Esophagus mucosa (tissue), 1 donor: Measurements from ENCODE around the gene IL10. TPM values are rescaled to one million over a fixed set of nuclear protein-coding genes. Genes with fewer than 3 reads are reported as not detected.
"Not testable (repeated sequence)": the region's sequence is repeated elsewhere in the genome, so short reads cannot be mapped to it uniquely, and the experiment has no call there.

Source experiments
- ATAC-seq: fragments of 200-7000 bp; cut with Tn5 transposase; one replicate; pipeline ENCODE4 v1.9.1; 2020
- total RNA-seq: library from RNA; stranded (reverse); gene quantifications from one replicate; pipeline ENCODE4 v1.2.4, GENCODE V29; 2023
- donor health status: DM: yes; HTN: yes; CAD: no.

The IL10 gene
- total RNA-seq, 1 donor from 2014 or later: 0.84 TPM

GRCh38 chr1:206792939-206793607 is 20.8 kb upstream of the IL10 start:
- no peak for ATAC-seq

GRCh38 chr1:206790502-206791250 is 18.4 kb upstream of the IL10 start:
- ATAC-seq: no peak

DNA sequence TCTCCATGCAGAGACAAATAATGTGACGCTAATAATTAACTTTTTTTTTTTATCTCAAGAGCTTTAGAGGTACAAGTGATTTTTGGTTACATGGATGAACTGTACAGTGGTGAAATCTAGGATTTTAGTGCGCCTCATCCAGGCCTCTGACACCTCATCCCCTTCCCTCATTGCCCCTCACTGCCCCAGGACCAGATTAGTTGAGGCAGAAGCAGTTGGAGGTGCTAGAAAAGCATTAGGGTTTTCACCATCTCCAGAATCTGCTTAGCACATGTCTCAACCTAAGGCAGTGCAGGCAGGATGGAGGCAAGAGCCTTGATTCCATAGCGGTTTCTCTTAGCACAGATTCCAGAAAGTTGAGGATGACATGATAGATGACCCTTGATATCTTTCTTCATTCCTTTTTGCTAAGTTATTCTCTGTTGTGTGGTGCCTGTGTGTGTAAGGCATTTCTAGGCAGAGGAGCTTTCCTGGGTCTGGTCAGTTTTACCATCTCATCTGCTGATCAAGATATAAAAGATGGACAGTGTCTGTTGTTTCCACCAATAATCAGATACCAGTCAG is 16.3 kb upstream of the IL10 start:
- ATAC-seq: no peak

DNA sequence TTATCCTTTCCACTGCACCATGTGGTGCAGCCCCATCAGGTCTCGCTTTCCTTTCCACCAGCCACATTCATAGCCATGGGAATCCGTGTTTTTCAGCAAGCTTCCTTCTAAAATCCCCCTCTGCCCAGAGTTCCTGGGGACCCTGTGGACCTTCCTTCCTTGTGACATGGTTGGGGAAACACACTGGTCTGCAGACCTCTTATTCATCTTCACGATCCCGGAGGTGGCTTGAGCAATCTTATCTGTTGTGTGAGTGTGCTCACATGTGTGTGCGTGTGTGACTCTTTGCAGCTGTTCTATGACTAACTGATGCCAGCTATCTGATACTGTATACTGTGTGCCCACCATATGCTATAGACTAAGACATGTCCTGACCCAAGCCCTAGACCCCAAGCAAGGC is 15.6 kb upstream of the IL10 start:
- ATAC-seq: no peak

GRCh38 chr1:206786212-206786886 is 14.1 kb upstream of the IL10 start:
- ATAC-seq: no peak

DNA sequence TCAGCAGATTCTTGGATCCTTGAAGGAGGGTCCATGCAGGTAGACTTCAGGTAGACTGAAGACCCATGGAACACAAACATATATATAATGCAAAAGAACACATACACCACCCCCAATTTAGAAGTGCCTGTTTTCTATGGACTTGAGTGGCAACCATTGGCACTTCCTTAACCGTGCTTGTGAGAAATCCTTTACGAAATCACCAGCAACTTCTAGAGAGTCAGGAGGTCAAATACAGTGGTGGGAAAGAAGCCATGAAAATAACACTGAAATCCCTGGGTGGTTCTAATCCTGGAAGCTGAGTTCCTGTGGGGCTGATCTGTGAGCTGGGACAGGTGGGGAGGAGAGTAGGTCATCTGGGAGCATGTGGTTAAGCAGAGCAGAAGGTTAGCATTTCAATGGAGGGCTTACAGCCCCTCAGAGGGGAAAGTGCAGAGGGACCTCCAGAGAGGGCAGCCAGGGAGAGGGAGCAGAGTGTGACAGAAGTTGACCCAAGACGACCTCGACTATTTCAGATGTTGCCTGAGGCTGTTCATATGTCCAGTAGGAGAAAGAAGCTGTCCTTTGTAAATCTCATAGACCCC is 13.0 kb upstream of the IL10 start:
- ATAC-seq: no peak

DNA sequence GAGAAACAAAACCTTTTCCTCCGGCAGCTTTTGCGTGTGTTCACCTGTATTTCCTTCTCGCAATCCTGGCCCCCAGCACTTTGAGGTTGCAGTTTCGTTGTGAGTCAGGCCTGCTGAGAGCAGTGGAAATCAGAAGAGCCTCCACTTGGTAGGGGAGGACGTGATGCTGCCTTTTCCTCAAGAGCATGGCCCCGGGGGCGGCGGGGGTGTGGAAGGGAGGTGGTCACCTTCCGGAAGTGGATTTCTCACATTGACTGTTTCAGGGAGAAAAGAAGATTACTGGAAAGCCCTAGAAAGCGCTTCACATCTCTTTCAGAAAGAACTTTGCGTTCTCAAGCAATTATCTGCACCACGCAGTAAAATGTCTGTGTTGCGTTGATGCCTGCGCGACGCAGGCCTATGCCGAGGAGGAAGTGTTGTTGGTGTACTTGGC is 12.2 kb upstream of the IL10 start:
- ATAC-seq: peak; percentile 73

DNA sequence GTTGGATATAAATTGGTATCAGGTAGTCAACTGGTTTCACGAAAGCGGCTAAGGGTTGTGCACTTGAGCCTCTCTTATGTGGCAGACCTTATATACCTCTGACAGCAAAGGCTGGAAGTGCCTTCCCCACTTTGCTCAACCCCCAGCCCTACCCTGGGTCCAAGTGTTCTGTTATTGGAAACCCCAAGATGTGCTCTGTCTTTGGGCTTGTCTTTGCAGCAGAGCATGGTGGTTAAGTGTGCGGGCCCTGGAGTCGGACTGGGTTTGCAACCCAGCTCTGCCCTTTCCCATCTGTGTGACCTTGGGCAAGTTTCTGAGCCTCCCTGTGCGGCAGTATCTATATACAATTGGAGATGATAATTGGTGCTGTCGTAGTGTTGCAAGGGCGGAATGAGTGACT is 11.2 kb upstream of the IL10 start:
- no peak for ATAC-seq

- ATAC-seq: no peak
Observed at GRCh38 chr1:206782448-206782847, 10.2 kb upstream of the IL10 start.

DNA sequence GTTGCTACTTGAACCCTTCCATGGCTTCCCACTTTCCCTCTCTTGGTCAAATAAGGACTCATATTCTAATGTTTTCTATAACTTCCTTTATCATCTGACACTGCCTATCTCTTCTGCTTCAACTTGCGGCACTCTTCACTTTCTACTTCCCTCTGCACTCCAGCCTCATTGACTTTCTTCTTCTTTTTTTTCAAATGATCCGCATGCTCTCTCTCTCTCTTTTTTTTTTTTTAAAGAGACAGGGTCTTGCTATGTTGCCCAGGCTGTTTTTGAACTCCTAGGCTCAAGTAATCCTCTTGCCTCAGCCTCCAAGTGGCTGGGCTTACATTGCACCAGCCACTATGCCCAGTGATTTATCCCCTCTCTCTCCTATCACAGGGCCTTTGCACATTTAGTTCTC is 7.3 kb upstream of the IL10 start:
- ATAC-seq: no peak

DNA sequence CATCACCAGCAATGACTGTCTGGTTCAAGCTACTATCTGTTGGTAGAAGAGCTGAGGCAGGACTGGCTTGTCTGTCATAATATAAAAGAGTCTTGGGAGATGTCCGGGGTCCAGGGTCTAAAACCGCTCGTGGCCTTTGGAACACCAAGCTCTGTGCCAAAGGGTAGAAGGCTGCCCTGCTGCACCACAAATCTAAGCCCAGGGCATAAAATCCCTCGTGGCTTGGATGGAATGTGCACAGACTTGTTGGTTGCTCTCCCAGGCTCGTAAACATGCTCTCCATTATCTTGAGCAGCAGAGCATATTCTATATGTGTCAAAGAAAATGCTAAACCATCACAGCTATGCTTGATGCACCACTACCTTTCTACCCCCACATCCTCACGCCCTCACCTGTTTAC is 6.6 kb upstream of the IL10 start:
- not testable (repeated sequence) for ATAC-seq

GRCh38 chr1:206778031-206778430 is 5.7 kb upstream of the IL10 start:
- ATAC-seq: no peak

- peak; percentile 54 for ATAC-seq
Observed at GRCh38 chr1:206776229-206776628, 3.9 kb upstream of the IL10 start.

DNA sequence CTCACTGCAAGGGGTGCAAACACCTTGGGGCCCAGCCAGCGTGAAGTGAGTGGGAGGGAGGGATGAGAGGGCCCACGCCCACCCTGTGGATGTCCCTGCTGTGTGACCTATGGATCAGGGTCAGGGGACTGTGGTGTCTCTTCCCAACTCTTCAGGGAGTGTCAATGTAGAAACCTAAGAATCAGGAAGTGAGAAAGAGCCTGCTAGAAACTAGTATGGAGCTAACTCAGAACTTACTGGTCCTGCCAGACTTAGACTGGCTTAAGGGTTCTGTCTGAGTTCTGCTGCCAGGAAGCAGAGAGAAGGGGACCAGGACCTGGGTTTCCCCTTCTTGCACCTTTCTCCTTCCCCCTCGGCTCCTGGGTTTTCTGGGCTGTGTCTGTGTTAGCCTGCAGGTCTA is 1.8 kb upstream of the IL10 start:
- peak; percentile 53 for ATAC-seq

DNA sequence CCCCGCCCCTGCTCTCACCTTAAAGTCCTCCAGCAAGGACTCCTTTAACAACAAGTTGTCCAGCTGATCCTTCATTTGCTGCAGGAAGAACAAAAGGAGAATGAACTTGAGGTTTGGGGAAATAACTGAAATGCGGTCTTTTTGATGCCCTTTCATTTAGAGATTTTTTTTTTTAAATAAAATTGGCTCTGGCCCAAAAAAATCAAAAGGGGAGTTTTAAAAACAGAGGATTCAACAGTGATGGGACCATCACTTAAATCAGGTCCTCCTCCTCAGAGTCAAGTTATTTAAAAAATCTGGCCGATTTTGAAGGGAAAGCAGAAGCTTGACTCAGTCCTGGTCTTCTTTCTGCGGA is 979 bp downstream of the IL10 start:
- ATAC-seq: no peak

DNA sequence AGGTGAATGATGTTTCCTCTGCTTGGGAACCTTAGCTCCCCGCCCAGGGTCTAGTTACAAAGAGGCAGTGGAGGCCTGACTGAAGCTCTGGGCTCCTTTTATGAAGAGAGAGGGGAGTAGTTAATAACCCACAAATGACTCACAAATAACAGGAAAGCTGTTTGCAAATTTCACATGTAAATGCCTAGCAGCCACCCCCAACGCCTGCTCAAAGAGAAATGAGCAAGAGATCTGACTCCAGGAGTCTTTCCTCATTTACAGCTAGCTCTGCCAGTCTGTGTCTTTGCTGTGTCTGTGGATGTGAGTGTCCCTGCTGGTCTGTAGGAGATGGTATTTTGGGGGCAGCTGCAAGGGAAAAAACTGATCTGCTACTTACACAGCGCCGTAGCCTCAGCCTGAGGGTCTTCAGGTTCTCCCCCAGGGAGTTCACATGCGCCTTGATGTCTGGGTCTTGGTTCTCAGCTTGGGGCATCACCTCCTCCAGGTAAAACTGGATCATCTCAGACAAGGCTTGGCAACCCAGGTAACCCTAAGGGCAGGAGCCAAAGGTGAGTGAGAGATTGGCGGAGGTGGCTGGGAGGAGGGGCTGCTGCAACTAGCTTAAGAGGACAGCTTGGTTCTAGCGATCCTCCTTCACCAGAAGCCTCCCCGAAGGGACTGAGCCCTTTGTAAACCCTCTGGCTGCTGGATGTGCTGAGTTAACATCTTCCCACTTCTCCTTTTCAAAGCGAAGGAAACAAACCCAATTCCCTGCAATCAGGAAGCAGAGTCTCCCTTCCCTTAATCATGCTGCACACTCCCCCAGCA is 1.6 kb downstream of the IL10 start, which contains the start of gene IL19:
Gene IL19, plus strand, starts transcription at position 243 of the 807 bp plus-strand sequence. CDS start 65,890 bp downstream, outside the sequence.
- ATAC-seq: no peak

- no peak for ATAC-seq
Observed at GRCh38 chr1:206769304-206769731, 3.0 kb downstream of the IL10 start.

GRCh38 chr1:206768472-206769303 is 3.6 kb downstream of the IL10 start:
- no peak for ATAC-seq

DNA sequence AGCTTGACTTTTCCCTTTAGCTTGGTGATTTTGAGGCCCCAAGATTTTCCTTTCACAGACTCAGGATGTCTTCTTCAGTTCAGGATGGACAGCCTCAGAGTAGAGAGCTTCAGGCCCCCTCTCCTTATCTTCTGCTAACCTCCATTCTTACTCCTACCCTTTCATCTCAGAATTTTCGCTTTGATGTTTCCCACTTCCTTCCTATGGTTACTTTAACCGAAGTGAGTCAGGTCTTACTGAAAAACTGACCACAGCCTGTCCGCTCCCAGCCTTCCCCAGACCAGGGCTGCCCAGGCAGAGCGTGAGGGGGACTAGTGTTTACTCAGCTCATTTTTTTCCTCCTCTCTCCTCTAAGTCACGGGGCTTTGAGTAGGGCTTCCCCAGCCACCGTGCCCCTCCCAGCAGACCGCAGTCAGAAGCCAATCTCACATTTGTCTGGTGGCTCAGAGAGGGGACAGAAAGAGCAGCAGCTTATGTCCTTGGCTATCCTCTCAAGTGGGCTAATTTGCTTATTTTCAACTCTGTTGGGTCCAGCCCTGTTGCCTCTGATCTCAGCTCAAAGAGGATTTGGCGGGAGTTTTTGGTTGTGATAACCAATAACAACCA is 5.9 kb downstream of the IL10 start:
- peak; percentile 60 for ATAC-seq

DNA sequence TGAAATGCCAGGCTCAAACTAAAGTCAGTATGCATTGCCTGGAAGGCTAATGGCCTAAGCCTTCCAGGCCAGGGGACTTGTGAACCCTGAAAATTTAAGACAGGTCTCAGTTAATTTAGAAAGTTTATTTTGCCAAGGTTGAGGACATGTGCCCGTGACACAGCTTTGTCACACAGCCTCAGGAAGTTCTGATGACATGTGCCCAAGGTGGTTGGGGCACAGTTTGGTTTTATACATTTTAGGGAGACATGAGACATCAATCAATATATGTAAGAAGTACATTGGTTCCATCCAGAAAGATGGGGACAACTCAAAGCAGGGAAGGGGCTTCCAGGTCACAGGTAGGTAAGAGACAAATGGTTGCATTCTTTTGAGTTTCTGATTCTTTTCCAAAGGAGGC is 6.5 kb downstream of the IL10 start:
- not testable (repeated sequence) for ATAC-seq
